HG03108 (cell line): ENCODE data around the gene CLTCL1.

Experiments
- ATAC-seq: cut with Tn5 transposase; IDR thresholded peaks from one replicate; pipeline ENCODE4 v1.9.1; 2021; ENCODE audit warnings: moderate library complexity; ENCODE audit not compliant: unreplicated experiment

Gene CLTCL1

GRCh38 chr22:19134176-19134831 lies 157.2 kb downstream of the CLTCL1 start:
- no peak for ATAC-seq

- ATAC-seq, result no peak
Measured at GRCh38 chr22:19133561-19133960, 158.0 kb downstream of the CLTCL1 start.

GRCh38 chr22:19132693-19133400 lies 158.7 kb downstream of the CLTCL1 start:
- no peak for ATAC-seq

GRCh38 chr22:19132153-19132552 lies 159.4 kb downstream of the CLTCL1 start:
- no peak for ATAC-seq

DNA sequence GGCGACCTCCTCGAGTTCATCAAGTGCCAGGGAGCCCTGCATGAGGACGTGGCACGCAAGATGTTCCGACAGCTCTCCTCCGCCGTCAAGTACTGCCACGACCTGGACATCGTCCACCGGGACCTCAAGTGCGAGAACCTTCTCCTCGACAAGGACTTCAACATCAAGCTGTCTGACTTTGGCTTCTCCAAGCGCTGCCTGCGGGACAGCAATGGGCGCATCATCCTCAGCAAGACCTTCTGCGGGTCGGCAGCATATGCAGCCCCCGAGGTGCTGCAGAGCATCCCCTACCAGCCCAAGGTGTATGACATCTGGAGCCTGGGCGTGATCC lies 159.9 kb downstream of the CLTCL1 start:
- no peak for ATAC-seq

- no peak for ATAC-seq
Measured at GRCh38 chr22:19130959-19131684, 160.4 kb downstream of the CLTCL1 start, which contains the start of gene TSSK2. Gene TSSK2 (plus strand): TSS chr22:19131308. CDS start chr22:19131400, 92 bp downstream.

- no peak for ATAC-seq
Measured at GRCh38 chr22:19129871-19130270, 161.6 kb downstream of the CLTCL1 start.
